ENCODE results near the gene NKX6-2.

- no peak for TF ChIP-seq CTCF (IDR thresholded peaks at IDR 0.05)
- no peak for TF ChIP-seq POLR2A (IDR thresholded peaks at IDR 0.05)
Observed at GRCh38 chr10:132735341-132735775, 50.6 kb downstream of the NKX6-2 start.
